Gastrocnemius medialis (tissue), 4 donors: ENCODE measurements around the gene KPNA4.

ENCODE experiments used
- CTCF ChIP-seq, 5 experiments: fragments of 450-650 bp in 3 of 5; fragments of 200-600 bp in 2 of 5; sonication (generic) in 2 of 5; IDR thresholded peaks in 4 of 5; conservative IDR thresholded peaks in 1 of 5; 1 replicate in 4 of 5; 2 replicates in 1 of 5; pipeline ENCODE4 v1.5.1; 2016 to 2019; ENCODE audit warnings: antibody characterized with exemption in 5 of 5, mild to moderate bottlenecking in 3 of 5, moderate library complexity in 3 of 5
- POLR2A ChIP-seq, 2 donors: fragments of 450-650 bp; IDR thresholded peaks; one replicate each; pipeline ENCODE4 v1.6.1; 2017; ENCODE audit warnings: antibody characterized with exemption in 2 of 2, mild to moderate bottlenecking in 2 of 2, moderate library complexity in 2 of 2

DNA sequence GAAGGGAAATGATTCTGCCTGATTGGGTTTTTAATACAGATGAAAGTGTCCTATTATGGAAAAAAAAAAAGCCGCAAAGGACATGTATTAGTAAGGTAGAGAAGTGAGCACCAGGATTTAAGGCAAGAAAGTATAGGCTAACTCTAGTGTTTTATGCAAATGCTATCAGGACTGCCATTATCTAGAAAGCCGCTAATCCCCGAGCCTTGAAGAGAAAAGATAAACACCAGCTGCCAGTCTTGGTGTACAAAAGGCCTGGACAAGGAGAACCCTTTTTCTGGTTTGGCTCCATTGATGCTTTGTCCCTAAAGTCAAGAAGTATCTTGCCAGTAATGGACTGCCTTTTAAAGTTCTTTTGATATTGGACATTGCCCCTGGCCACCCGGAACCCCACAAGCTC is 107.2 kb downstream of the KPNA4 start:
- TF ChIP-seq POLR2A (IDR thresholded peaks at IDR 0.05) = no peak
- no peak for TF ChIP-seq CTCF (IDR thresholded peaks at IDR 0.05 in 4 of 5, conservative IDR thresholded peaks at IDR 0.05 in 1 of 5)
